HPDE6-E6E7 (cell line): ENCODE results near the gene NPAS4.
A peak's percentile ranks its signal among the peaks of the same experiment; 100 is the strongest.
"Not testable (repeated sequence)": the region's sequence is repeated elsewhere in the genome, so short reads cannot be mapped to it uniquely, and the experiment has no call there.

ENCODE experiments used
- DNase-seq: peaks from one replicate; pipeline ENCODE4 v3.0.0; 2011; ENCODE audit warnings: missing footprints; ENCODE audit errors: extremely low spot score

NPAS4 gene

DNA sequence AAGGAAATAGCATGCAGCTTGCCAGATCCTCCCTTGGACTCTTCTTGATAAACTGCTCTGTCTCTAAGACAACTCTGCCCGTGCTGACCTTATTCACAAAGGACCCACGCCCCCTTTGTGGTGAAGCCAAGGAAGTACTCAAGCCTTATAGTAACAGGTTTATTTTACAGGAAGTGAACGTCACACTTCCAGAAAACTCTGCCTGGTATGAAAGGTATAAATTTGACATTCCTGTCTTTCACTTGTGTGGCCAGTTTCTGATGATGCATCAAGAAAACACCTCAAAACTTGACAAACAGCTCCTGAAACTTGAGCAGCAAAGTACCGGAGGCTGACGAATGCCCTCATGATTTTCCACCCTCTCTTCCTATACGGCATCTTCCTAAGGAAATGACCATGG, 33.4 kb downstream of the NPAS4 start:
- DNase-seq, result no peak

DNA sequence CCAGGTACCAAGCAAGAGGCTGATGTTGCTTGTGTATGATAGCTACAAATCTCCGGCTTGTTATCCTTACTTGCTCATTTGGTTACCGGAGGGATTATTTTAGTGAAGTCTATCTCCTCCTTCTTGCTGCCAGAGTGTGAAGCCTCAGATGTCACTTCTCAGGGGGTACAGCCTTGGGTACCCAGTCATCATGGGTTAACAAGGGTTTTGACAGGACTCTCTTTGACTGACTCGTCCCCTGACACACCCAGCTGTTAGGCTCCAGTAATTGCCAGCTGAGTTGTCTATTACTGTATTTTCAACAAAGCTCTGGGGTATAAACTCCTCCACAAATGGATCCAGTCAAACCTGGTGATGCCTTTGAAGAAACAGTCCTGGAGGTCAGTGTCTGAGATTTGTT, 34.0 kb downstream of the NPAS4 start:
- DNase-seq, result no peak

- no peak for DNase-seq
These were observed 37.0 kb downstream of the NPAS4 start for GRCh38 chr11:66457826-66458225.

GRCh38 chr11:66459138-66459778, 38.4 kb downstream of the NPAS4 start:
- no peak for DNase-seq

- DNase-seq, result no peak
These were observed 41.2 kb downstream of the NPAS4 start for GRCh38 chr11:66462010-66462409.

GRCh38 chr11:66462911-66463310, 42.1 kb downstream of the NPAS4 start:
- DNase-seq, result no peak

DNA sequence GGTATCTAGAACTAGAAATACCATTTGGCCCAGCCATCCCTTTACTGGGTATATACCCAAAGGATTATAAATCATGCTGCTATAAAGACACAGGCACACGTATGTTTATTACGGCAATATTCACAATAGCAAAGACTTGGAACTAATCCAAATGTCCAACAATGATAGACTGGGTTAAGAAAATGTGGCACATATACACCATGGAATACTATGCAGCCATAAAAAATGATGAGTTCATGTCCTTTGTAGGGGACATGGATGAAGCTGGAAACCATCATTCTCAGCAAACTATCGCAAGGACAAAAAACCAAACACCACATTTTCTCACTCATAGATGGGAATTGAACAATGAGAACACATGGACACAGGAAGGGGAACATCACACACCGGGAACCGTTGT, 43.3 kb downstream of the NPAS4 start:
- not testable (repeated sequence) for DNase-seq

DNA sequence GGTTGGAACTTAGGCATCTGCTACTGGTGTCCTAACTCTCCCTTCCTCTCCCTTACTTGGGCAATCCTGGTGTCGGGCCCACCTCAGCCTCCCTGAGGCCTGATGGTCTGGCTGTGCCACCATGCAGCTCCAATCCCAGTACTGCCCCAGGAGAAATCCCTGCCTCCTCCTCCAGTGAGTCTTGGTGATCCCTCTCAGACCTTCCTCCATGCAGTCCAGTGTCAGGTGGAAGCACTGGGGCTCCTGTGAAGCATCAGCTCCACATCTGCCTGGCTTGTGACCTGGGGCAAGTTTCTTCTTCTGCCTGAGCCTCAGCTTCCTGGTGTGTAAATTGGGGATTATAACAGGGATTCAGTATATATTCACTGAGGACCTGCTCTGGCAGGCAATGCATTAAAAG, 44.1 kb downstream of the NPAS4 start:
- DNase-seq, result no peak

DNA sequence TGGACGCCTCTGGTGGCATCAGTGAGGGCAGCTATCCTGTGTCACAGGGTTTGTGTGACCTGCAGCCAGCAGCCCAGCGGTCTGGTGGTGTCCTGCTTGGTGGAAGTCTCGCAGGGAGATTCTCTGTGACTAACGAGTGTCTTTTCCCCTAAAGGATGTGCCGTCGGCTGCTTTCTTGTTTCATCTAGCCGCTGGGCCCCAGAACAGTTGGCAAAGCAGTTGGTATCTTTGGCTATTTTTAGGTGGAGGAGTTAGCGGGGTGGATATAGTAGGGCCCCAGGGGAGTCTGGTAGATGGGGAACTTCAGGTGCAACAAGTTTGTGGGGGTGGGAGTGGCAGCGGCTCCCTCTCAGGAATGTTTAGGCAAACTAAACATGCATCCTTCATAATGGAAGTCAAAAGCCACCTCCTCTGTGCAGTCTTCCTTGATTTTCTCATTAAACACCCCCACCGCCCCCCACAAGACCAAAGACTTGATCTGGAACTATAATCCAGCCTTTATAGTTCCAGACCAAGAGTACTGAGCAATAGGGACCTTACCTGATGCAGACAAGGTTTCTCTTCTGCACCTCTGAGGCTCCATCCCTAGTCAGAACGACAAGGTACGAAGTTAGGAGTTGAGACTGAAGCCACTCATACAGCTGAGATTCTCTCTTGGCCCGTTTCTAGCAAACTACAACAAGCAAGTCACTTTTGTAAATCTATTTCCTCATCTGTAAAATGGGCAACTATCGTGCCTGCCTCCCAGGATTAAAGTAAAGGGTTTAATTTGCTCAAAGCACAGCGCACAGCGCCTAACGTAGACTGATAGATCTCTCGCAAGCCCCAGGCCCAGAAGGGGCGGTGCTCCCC, 44.8 kb downstream of the NPAS4 start:
- DNase-seq, result no peak

GRCh38 chr11:66466225-66467033, 45.6 kb downstream of the NPAS4 start, which contains the start of gene PELI3:
Gene PELI3, plus strand, starts transcription at chr11:66466905. Its CDS starts 1,224 bp downstream, at chr11:66468129.
- DNase-seq, result peak; percentile 93

- no peak for DNase-seq
These were observed 46.3 kb downstream of the NPAS4 start for GRCh38 chr11:66467034-66467659.

GRCh38 chr11:66467756-66468155, 46.9 kb downstream of the NPAS4 start:
- DNase-seq, result no peak

- DNase-seq, result no peak
These were observed 47.9 kb downstream of the NPAS4 start for GRCh38 chr11:66468691-66469090.

- DNase-seq, result no peak
These were observed 48.6 kb downstream of the NPAS4 start for GRCh38 chr11:66469441-66469840.

GRCh38 chr11:66470015-66470414, 49.2 kb downstream of the NPAS4 start:
- DNase-seq, result no peak

GRCh38 chr11:66471142-66471541, 50.3 kb downstream of the NPAS4 start:
- DNase-seq, result no peak

- no peak for DNase-seq
These were observed 51.2 kb downstream of the NPAS4 start for GRCh38 chr11:66472054-66472453.

GRCh38 chr11:66473167-66473566, 52.3 kb downstream of the NPAS4 start:
- no peak for DNase-seq

- no peak for DNase-seq
These were observed 53.0 kb downstream of the NPAS4 start for GRCh38 chr11:66473608-66474515.

DNA sequence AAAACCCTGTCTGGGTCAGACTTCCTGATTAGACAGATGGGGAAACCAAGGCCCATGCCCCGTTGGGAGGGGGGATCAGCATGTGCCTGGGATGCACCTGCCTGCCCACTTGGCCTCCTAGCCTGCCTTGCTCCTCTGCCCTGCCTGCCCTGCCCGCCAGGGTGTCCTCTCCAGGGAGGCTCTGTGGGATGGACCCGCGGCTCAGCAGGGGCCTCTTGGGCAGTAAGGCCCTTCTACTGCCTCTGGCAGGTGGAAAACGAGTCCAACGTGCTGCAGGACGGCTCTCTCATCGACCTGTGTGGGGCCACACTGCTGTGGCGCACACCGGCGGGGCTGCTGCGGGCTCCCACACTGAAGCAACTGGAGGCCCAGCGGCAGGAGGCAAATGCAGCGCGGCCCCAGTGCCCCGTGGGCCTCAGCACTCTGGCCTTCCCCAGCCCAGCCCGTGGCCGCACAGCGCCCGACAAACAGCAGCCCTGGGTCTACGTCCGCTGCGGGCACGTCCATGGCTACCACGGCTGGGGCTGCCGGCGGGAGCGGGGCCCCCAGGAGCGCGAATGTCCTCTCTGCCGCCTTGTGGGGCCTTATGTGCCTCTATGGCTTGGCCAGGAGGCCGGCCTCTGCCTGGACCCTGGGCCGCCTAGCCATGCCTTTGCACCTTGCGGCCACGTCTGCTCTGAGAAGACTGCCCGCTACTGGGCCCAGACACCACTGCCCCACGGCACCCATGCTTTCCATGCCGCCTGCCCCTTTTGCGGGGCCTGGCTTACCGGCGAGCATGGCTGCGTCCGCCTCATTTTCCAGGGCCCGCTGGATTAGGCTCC, 54.7 kb downstream of the NPAS4 start:
- no peak for DNase-seq
